Lung (tissue), 12 donors: ENCODE measurements around the gene FTSJ3. TPM values are rescaled to one million over a fixed set of nuclear protein-coding genes. Genes with fewer than 3 reads are reported as not detected.

Source experiments
- ATAC-seq: fragments of 200-7000 bp; cut with Tn5 transposase; one replicate; pipeline ENCODE4 v1.9.1; 2020; ENCODE audit warnings: moderate number of reproducible peaks; ENCODE audit not compliant: insufficient read depth, low FRiP score
- DNase-seq, 3 donors: peaks; one replicate each; pipeline ENCODE4 v3.0.0-alpha.2; 2013 to 2017
- H3K27ac ChIP-seq, 2 donors: one replicate each; pipeline ENCODE4 v1.5.1; 2013; ENCODE audit warnings: mild to moderate bottlenecking in 2 of 2, moderate library complexity in 2 of 2, control low read depth in 1 of 2, inconsistent platforms in 1 of 2, low read depth in 1 of 2, low read length in 1 of 2
- H3K27me3 ChIP-seq, 3 donors: one replicate each; pipeline ENCODE4 v1.5.1; 2013; ENCODE audit warnings: low read length in 2 of 3; ENCODE audit not compliant: control insufficient read depth in 3 of 3, insufficient read depth in 3 of 3
- H3K36me3 ChIP-seq, 4 donors: one replicate each; pipeline ENCODE4 v1.5.1; 2013; ENCODE audit warnings: low read length in 4 of 4, mild to moderate bottlenecking in 1 of 4, moderate library complexity in 1 of 4; ENCODE audit not compliant: control insufficient read depth in 4 of 4, insufficient read depth in 4 of 4
- H3K4me1 ChIP-seq, 5 donors: one replicate each; pipeline ENCODE4 v1.5.1; 2013; ENCODE audit warnings: low read length in 5 of 5, mild to moderate bottlenecking in 2 of 5, moderate library complexity in 1 of 5; ENCODE audit not compliant: control insufficient read depth in 5 of 5, insufficient read depth in 5 of 5
- H3K4me3 ChIP-seq: one replicate; pipeline ENCODE4 v1.5.1; 2013; ENCODE audit warnings: mild to moderate bottlenecking, control low read depth, moderate library complexity
- H3K9ac ChIP-seq, 2 donors: one replicate each; pipeline ENCODE4 v1.5.1; 2013; ENCODE audit warnings: low read length in 2 of 2, control low read depth in 1 of 2; ENCODE audit not compliant: insufficient read depth in 1 of 2
- H3K9me3 ChIP-seq, 4 donors: one replicate each; pipeline ENCODE4 v1.5.1; 2013; ENCODE audit warnings: low read length in 3 of 4, mild to moderate bottlenecking in 1 of 4, moderate library complexity in 1 of 4; ENCODE audit not compliant: control insufficient read depth in 4 of 4, insufficient read depth in 3 of 4
- CTCF ChIP-seq: IDR thresholded peaks from 2 replicates; pipeline ENCODE4 v1.5.1; 2012; ENCODE audit warnings: mild to moderate bottlenecking; ENCODE audit errors: control extremely low read depth, extremely low read depth
- WGBS, 2 donors: extraction: QIAGEN DNeasy Blood & Tissue Kit; methylation state at CpG; one replicate each; pipeline ENCODE4 v1.1.7; 2013; 5-methylcytosine and 5-hydroxymethylcytosine counted together
- polyA plus RNA-seq, 2 donors: library from polyadenylated mRNA; stranded (reverse); fragments of 200-250 nt; gene quantifications; one replicate each; pipeline ENCODE4 v1.2.1, GENCODE V29; 2013
- total RNA-seq, 2 donors: library from RNA; depleted of rRNA in 1 of 2; stranded (reverse); fragments of >200 nt in 1 of 2; gene quantifications; one replicate each; pipeline ENCODE4 v1.2.1, GENCODE V29; 2014 to 2021
- donor health status: control.
- donor health status: control.
- donor health status: Bipolar disorder and iron deficiency.
- donor health status: healthy.
- donor health status: DM: yes; HTN: yes; CAD: no.

The FTSJ3 gene
- total and polyA plus RNA-seq, 4 donors: 15.4 to 39.8 (median 29.6) TPM

GRCh38 chr17:63837962-63838600, 10.6 kb upstream of the FTSJ3 start:
- Histone ChIP-seq H3K27ac (peak overlapping the region; percentile 63 to 78), H3K4me3 (no peak overlapping the region), H3K9ac (peak overlapping the region in 1 of 2 donors; percentile 57), H3K36me3 (peaks cover 6 to 38% (median 25%) of the 10 kb centered on the region in 4 donors), H3K27me3 (no peaks in the 10 kb centered on the region), H3K9me3 (no peaks in the 10 kb centered on the region), H3K4me1 (peaks cover 17 to 44% (median 31%) of the 10 kb centered on the region in 5 donors)
- ATAC-seq (no peak), DNase-seq (no peak)
- 84 to 86% methylated on average over 5 of the region's 5 CpGs for WGBS, 2 donors
- no peak for TF ChIP-seq CTCF

GRCh38 chr17:63837480-63837879, 10.0 kb upstream of the FTSJ3 start:
- Histone ChIP-seq H3K36me3 (peaks cover 9 to 44% (median 30%) of the 10 kb centered on the region in 4 donors), H3K9me3 (no peaks in the 10 kb centered on the region), H3K27ac (peak overlapping the region; percentile 10 to 63), H3K4me1 (peaks cover 17 to 44% (median 31%) of the 10 kb centered on the region in 5 donors), H3K4me3 (no peak overlapping the region), H3K9ac (no peak overlapping the region), H3K27me3 (no peaks in the 10 kb centered on the region)
- DNase-seq (no peak), ATAC-seq (no peak)
- no peak for TF ChIP-seq CTCF
- WGBS, 2 donors: 86 to 90% methylated on average over 12 of the region's 12 CpGs

GRCh38 chr17:63836811-63837210, 9.3 kb upstream of the FTSJ3 start:
- H3K9ac ChIP-seq: no peak overlapping the region
- no peak for ATAC-seq
- no peak overlapping the region for H3K4me3 ChIP-seq
- no peak for DNase-seq
- no peaks in the 10 kb centered on the region for H3K27me3 ChIP-seq
- H3K9me3 ChIP-seq: no peaks in the 10 kb centered on the region
- WGBS, 2 donors: 93 to 95% methylated on average over 7 of the region's 7 CpGs
- H3K4me1 ChIP-seq: peaks cover 17 to 44% (median 31%) of the 10 kb centered on the region in 5 donors
- H3K36me3 ChIP-seq: peaks cover 16 to 49% (median 32%) of the 10 kb centered on the region in 4 donors
- TF ChIP-seq CTCF: no peak
- no peak overlapping the region for H3K27ac ChIP-seq
